Dendritic cell treated with granulocyte-macrophage colony-stimulating factor and Interleukin-4, amounts not matched to agents 40 ng/mL and 50 ng/mL, for 4 days (primary cell): ENCODE data around the gene CIART.
"Not testable (repeated sequence)": the region's sequence is repeated elsewhere in the genome, so short reads cannot be mapped to it uniquely, and the experiment has no call there.

Experiments
- H3K27ac Mint-ChIP-seq: one replicate; pipeline ENCODE4 v1.8.0; 2022; ENCODE audit warnings: mild to moderate bottlenecking, mixed read lengths
- H3K27me3 Mint-ChIP-seq: one replicate; pipeline ENCODE4 v1.8.0; 2022; ENCODE audit warnings: mild to moderate bottlenecking, mixed read lengths
- H3K36me3 Mint-ChIP-seq: one replicate; pipeline ENCODE4 v1.8.0; 2022; ENCODE audit warnings: low read depth, mixed read lengths
- H3K4me1 Mint-ChIP-seq: one replicate; pipeline ENCODE4 v1.8.0; 2022; ENCODE audit warnings: low read depth, mixed read lengths
- H3K4me3 Mint-ChIP-seq: one replicate; pipeline ENCODE4 v1.8.0; 2022; ENCODE audit warnings: mild to moderate bottlenecking, moderate library complexity, mixed read lengths
- H3K9me3 Mint-ChIP-seq: one replicate; pipeline ENCODE4 v1.8.0; 2022; ENCODE audit warnings: mixed read lengths
- intact Hi-C: fragments of 100-400 bp; cut with micrococcal nuclease; formaldehyde crosslinking; loops from one replicate; pipeline ENCODE4 v1.15.0; 2022

Gene CIART, protein sequence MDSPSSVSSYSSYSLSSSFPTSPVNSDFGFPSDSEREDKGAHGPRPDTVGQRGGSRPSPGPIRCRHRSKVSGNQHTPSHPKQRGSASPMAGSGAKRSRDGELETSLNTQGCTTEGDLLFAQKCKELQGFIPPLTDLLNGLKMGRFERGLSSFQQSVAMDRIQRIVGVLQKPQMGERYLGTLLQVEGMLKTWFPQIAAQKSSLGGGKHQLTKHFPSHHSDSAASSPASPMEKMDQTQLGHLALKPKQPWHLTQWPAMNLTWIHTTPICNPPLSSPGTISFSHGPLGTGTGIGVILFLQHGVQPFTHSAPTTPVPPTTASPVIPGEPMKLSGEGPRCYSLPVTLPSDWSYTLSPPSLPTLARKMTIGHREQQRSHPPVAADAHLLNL

GRCh38 chr1:150281758-150282557, at the start of gene CIART:
TSS of gene CIART (plus strand) at chr1:150282554. CDS start at chr1:150283268, 714 bp downstream.
- H3K27me3 Mint-ChIP-seq, result peaks cover 58% of the 10 kb centered on the region
- peaks cover 40% of the 10 kb centered on the region for H3K4me1 Mint-ChIP-seq
- intact Hi-C loops, result loop anchor here (1.0 to 5.0 kb wide), 2 partner anchors 26 to 40 kb away; partner anchors contain the start of gene PRPF3
- H3K36me3 Mint-ChIP-seq, result peaks cover 20% of the 10 kb centered on the region
- peak within 1 kb of the TSS; percentile 71 for H3K4me3 Mint-ChIP-seq
- H3K27ac Mint-ChIP-seq, result peak within 1 kb of the TSS; percentile 61
- H3K9me3 Mint-ChIP-seq, result no peaks in the 10 kb centered on the region

GRCh38 chr1:150232921-150233320, 49.4 kb upstream of the CIART start:
- Mint-ChIP-seq H3K36me3 (peaks cover 42% of the 10 kb centered on the region), H3K4me1 (peaks cover 17% of the 10 kb centered on the region)
- H3K27ac Mint-ChIP-seq, H3K9me3 Mint-ChIP-seq, H3K4me3 Mint-ChIP-seq, H3K27me3 Mint-ChIP-seq: not testable (repeated sequence)
- intact Hi-C loops, result loop anchor here (10.0 kb wide), 1 partner anchor 68 kb away; no protein-coding TSS in a partner anchor

DNA sequence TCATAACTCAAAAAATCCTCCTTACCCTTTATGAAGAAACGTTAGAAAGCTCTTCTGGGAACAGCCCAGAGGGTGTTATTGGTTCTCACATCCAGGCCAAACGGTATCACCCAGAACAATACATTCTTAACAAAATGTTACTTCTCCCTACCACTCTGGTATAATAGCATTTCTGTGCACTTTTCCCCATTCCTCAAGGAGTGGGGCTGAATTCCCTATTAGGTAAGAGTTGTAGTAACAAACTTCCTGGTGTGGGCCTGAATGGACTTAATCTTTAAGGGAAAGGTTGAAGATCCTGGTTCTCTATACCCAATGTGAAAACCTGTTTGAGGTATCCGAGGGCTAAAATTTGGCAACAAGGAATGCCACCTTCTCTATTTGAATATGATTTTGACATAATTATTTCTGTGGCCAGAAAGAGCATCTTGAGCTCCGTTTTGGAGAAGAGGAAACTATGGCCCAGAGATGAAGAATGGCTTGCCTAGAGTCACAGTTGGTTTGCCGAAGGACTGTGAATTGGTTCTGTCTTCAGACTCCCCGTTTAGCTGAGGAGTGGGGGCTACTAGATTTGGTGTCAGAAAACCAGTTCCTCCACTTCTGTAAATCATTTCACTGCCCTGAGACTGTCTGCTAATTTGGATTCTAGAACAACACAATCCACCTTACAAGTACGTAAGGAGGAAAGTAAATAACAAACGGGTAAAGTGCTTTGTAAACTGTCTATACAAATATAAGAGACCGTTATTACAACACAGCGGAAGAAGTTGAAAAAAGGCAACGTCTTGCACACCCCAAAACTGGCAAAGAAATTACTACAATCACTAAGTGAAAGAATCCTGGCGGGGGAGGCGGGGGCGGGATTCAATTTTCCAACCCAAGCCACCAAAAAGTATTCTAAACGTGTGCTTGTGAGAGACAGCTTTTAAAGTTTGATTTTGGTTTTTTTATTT, 48.7 kb upstream of the CIART start:
- Mint-ChIP-seq H3K9me3 (no peaks in the 10 kb centered on the region), H3K36me3 (peaks cover 35% of the 10 kb centered on the region), H3K27ac (no peak overlapping the region), H3K4me3 (no peak overlapping the region), H3K4me1 (peaks cover 17% of the 10 kb centered on the region), H3K27me3 (no peaks in the 10 kb centered on the region)
- intact Hi-C loops, result loop anchor here (10.0 kb wide), 1 partner anchor 69 kb away; no protein-coding TSS in a partner anchor

DNA sequence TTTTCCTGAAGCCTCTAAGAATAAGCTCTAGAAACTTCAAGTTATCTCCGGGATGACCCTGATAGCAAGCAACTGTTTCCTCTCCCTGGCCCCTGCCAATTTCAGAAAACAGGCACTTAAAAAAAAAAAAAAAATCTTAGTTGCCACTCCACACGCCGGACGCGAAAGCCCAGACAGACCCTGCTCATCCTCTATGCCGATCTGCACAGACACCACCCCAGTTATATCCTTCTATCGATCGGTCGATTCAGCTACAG, 48.1 kb upstream of the CIART start:
- peaks cover 17% of the 10 kb centered on the region for H3K4me1 Mint-ChIP-seq
- H3K27ac Mint-ChIP-seq, result no peak overlapping the region
- intact Hi-C loops, result loop anchor here (10.0 kb wide), 1 partner anchor 69 kb away; no protein-coding TSS in a partner anchor
- H3K27me3 Mint-ChIP-seq, result no peaks in the 10 kb centered on the region
- peaks cover 29% of the 10 kb centered on the region for H3K36me3 Mint-ChIP-seq
- no peaks in the 10 kb centered on the region for H3K9me3 Mint-ChIP-seq
- H3K4me3 Mint-ChIP-seq, result no peak overlapping the region

- Mint-ChIP-seq H3K9me3 (no peaks in the 10 kb centered on the region), H3K27ac (no peak overlapping the region), H3K36me3 (peaks cover 24% of the 10 kb centered on the region), H3K27me3 (peaks cover 1% of the 10 kb centered on the region), H3K4me1 (peaks cover 17% of the 10 kb centered on the region), H3K4me3 (no peak overlapping the region)
- intact Hi-C loops, result loop anchor here (10.0 kb wide), 1 partner anchor 70 kb away; no protein-coding TSS in a partner anchor
Observed at GRCh38 chr1:150234566-150235293, 47.6 kb upstream of the CIART start.

DNA sequence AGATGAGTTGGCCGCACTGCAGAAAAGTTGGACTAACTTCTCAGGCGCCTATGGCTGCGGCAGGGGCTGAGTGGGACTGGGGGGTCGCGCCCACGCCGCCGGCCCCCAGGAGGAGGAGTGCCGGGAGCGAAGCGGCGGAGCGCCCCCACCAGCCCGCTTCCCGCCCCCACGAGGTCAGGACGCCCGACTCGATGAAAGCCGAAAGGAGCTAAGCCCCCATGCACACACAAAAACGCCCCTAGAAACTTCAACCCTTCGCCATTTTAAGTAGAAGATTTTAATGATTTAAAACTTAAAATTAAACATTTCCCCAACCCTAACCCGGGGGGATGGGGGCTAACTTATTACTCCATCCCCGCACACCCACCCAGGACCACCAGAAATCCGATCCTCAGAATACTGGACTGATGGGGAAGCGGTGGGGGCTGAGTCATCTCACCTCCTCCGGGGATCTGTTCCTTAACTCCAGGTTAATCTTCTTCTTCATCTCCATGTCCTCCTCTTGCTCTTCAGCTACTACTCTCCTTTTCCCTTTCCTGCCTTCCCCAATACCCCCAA, 47.0 kb upstream of the CIART start:
- no peak overlapping the region for H3K4me3 Mint-ChIP-seq
- intact Hi-C loops, result loop anchor here (10.0 kb wide), 1 partner anchor 71 kb away; no protein-coding TSS in a partner anchor

GRCh38 chr1:150235852-150236613, 46.3 kb upstream of the CIART start, which contains the start of gene ANP32E:
TSS of gene ANP32E (minus strand) at chr1:150236112. CDS start at chr1:150235786, 326 bp downstream.
- intact Hi-C loops, result loop anchor here (2.0 to 10.0 kb wide), 2 partner anchors 33 to 71 kb away; partner anchors contain the start of gene APH1A
- Mint-ChIP-seq H3K4me3 (no peak within 1 kb of the TSS), H3K36me3 (peaks cover 11% of the 10 kb centered on the region), H3K9me3 (no peaks in the 10 kb centered on the region), H3K4me1 (peaks cover 17% of the 10 kb centered on the region), H3K27me3 (peaks cover 1% of the 10 kb centered on the region), H3K27ac (no peak within 1 kb of the TSS)

More for the DNA sequence above, 47.0 kb upstream of the CIART start:
- H3K27me3 Mint-ChIP-seq, result peaks cover 1% of the 10 kb centered on the region
- no peaks in the 10 kb centered on the region for H3K9me3 Mint-ChIP-seq
- H3K36me3 Mint-ChIP-seq, result peaks cover 17% of the 10 kb centered on the region
- peaks cover 17% of the 10 kb centered on the region for H3K4me1 Mint-ChIP-seq
- H3K27ac Mint-ChIP-seq, result no peak overlapping the region

- no peak overlapping the region for H3K4me3 Mint-ChIP-seq
Observed at GRCh38 chr1:150236614-150237100, 45.7 kb upstream of the CIART start.

GRCh38 chr1:150237176-150237575, 45.2 kb upstream of the CIART start:
- Mint-ChIP-seq H3K36me3 (peaks cover 11% of the 10 kb centered on the region), H3K4me1 (peaks cover 17% of the 10 kb centered on the region)
- H3K27ac Mint-ChIP-seq, H3K27me3 Mint-ChIP-seq, H3K4me3 Mint-ChIP-seq, H3K9me3 Mint-ChIP-seq: not testable (repeated sequence)
- intact Hi-C loops, result loop anchor here (2.0 to 10.0 kb wide), 2 partner anchors 32 to 72 kb away; partner anchors contain the start of gene APH1A

More at GRCh38 chr1:150236614-150237100, 45.7 kb upstream of the CIART start:
- Mint-ChIP-seq H3K4me1 (peaks cover 17% of the 10 kb centered on the region), H3K27ac (no peak overlapping the region), H3K36me3 (peaks cover 11% of the 10 kb centered on the region), H3K9me3 (no peaks in the 10 kb centered on the region), H3K27me3 (peaks cover 1% of the 10 kb centered on the region)
- intact Hi-C loops, result loop anchor here (2.0 to 10.0 kb wide), 2 partner anchors 32 to 72 kb away; partner anchors contain the start of gene APH1A

DNA sequence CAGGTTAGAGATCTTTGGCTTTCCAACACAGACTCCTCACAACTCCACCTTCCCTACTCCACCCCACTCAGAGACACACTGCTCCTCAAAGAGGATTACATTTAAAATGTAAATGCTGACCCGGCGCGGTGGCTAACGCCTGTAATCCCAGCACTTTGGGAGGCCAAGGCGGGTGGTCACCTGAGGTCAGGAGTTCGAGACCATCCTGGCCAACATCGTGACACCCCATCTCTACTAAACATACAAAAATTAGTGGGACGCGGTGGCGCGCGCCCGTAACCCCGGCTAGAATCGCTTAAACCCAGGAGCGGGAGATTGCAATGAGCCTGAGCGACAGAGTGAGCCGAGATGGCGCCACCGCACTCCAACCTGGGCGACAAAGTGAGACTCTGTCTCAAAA, 44.6 kb upstream of the CIART start:
- H3K4me3 Mint-ChIP-seq, result no peak overlapping the region
- peaks cover 11% of the 10 kb centered on the region for H3K36me3 Mint-ChIP-seq
- H3K27ac Mint-ChIP-seq, result no peak overlapping the region
- H3K27me3 Mint-ChIP-seq, result peaks cover 1% of the 10 kb centered on the region
- H3K9me3 Mint-ChIP-seq, result no peaks in the 10 kb centered on the region
- intact Hi-C loops, result loop anchor here (2.0 to 10.0 kb wide), 2 partner anchors 31 to 73 kb away; partner anchors contain the start of gene APH1A
- H3K4me1 Mint-ChIP-seq, result peaks cover 17% of the 10 kb centered on the region

- Mint-ChIP-seq H3K27me3 (peaks cover 6% of the 10 kb centered on the region), H3K4me3 (no peak overlapping the region), H3K36me3 (no peaks in the 10 kb centered on the region), H3K9me3 (no peaks in the 10 kb centered on the region), H3K4me1 (no peaks in the 10 kb centered on the region), H3K27ac (no peak overlapping the region)
- intact Hi-C loops, result no loop called here
Observed at GRCh38 chr1:150243003-150243402, 39.4 kb upstream of the CIART start.
